Testis (tissue), 3 donors: Measurements from ENCODE around the gene PPP1R15A. TPM values are rescaled to one million over a fixed set of nuclear protein-coding genes. Genes with fewer than 3 reads are reported as not detected.

Source experiments
- DNase-seq: peaks from one replicate; pipeline ENCODE4 v3.0.0-alpha.2; 2019
- H3K27ac ChIP-seq, 2 donors: fragments of 200-600 bp; sonication (generic); one replicate each; pipeline ENCODE4 v1.5.1; 2019
- H3K27me3 ChIP-seq: fragments of 200-600 bp; sonication (generic); one replicate; pipeline ENCODE4 v1.5.1; 2019
- H3K36me3 ChIP-seq: fragments of 200-600 bp; sonication (generic); one replicate; pipeline ENCODE4 v1.5.1; 2017; ENCODE audit warnings: low read depth; ENCODE audit errors: missing control alignments
- H3K4me1 ChIP-seq: fragments of 200-600 bp; sonication (generic); one replicate; pipeline ENCODE4 v1.5.1; 2019
- H3K4me3 ChIP-seq, 2 donors: fragments of 200-600 bp; sonication (generic); one replicate each; pipeline ENCODE4 v1.5.1; 2017 to 2019
- H3K9me3 ChIP-seq: fragments of 200-600 bp; sonication (generic); one replicate; pipeline ENCODE4 v1.5.1; 2017
- POLR2A ChIP-seq: fragments of 450-650 bp; IDR thresholded peaks from one replicate; pipeline ENCODE4 v1.6.1; 2017; ENCODE audit warnings: antibody characterized with exemption, mild to moderate bottlenecking, moderate library complexity
- WGBS, 2 donors: methylation state at CpG; one replicate each; pipeline ENCODE4 v1.1.5; 2018; 5-methylcytosine and 5-hydroxymethylcytosine counted together
- intact Hi-C: fragments of 100-400 bp; cut with DNase I; formaldehyde crosslinking; loops from one replicate; pipeline ENCODE4 v1.15.1; 2023; ENCODE audit warnings: low total_unique reads
- polyA plus RNA-seq: library from polyadenylated mRNA; stranded (reverse); fragments of 350-450 nt; fragmentation: Illumina TruSeq; extraction: RNeasy Lipid Tissue Mini Kit (QIAGEN cat#74804); gene quantifications from one replicate; pipeline ENCODE4 v1.2.3, GENCODE V29; 2014; ENCODE audit warnings: low read depth, low replicate concordance; ENCODE audit not compliant: insufficient read depth
- total RNA-seq, 2 donors: library from RNA; depleted of rRNA; stranded (reverse); fragments of >200 nt; gene quantifications; one replicate each; pipeline ENCODE4 v1.2.3, GENCODE V29; 2016
- TF ChIP-seq, protein P1 (sequence below), 3 experiments: fragments of 450-650 bp in 2 of 3; fragments of 200-600 bp in 1 of 3; sonication (generic) in 1 of 3; IDR thresholded peaks; one replicate each; pipeline ENCODE4 v1.5.1; 2016 to 2019; ENCODE audit warnings: antibody characterized with exemption in 3 of 3, mild to moderate bottlenecking in 2 of 3, moderate library complexity in 1 of 3

The PPP1R15A gene
- total and polyA plus RNA-seq, 3 donors from 2014 or later = 37.2 to 48.3 (median 40.9) TPM

DNA sequence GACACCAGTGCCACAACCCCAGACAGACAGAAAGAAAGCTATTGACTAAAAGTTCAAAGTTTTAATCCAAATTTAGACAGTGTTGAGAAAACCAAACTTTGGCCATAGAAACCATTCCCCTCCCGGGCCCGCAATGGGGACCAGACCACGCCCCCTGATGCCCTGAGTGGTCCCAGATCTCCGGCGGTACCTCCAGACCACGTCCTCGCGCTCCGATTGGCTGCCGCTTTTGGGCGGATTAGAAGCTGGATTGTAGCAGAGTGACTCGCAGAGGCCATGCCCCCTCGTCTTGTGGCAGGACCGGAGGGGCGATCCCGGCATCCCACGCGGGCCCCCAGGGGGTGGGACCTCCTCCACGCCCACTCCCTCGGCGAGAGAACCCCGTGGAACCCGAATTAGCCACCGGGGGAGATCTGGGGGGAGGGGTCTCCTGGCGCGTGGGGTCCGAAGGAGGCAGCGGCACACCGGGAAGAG lies 35.1 kb upstream of the PPP1R15A start:
- peak; percentile 84 for DNase-seq
- 29 to 46% methylated on average over 11 to 26 of the region's 29 CpGs for WGBS, 2 donors
- no peaks in the 10 kb centered on the region for H3K9me3 ChIP-seq
- intact Hi-C loops = no loop called here
- peak overlapping the region; percentile 16 to 40 for H3K4me3 ChIP-seq
- H3K27me3 ChIP-seq = no peaks in the 10 kb centered on the region
- H3K4me1 ChIP-seq = peaks cover 5% of the 10 kb centered on the region
- TF ChIP-seq POLR2A = no peak
- TF ChIP-seq, protein P1, sequence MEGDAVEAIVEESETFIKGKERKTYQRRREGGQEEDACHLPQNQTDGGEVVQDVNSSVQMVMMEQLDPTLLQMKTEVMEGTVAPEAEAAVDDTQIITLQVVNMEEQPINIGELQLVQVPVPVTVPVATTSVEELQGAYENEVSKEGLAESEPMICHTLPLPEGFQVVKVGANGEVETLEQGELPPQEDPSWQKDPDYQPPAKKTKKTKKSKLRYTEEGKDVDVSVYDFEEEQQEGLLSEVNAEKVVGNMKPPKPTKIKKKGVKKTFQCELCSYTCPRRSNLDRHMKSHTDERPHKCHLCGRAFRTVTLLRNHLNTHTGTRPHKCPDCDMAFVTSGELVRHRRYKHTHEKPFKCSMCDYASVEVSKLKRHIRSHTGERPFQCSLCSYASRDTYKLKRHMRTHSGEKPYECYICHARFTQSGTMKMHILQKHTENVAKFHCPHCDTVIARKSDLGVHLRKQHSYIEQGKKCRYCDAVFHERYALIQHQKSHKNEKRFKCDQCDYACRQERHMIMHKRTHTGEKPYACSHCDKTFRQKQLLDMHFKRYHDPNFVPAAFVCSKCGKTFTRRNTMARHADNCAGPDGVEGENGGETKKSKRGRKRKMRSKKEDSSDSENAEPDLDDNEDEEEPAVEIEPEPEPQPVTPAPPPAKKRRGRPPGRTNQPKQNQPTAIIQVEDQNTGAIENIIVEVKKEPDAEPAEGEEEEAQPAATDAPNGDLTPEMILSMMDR (IDR thresholded peaks at IDR 0.05) = no peak
- peak overlapping the region in 1 of 2 donors; percentile 77 for H3K27ac ChIP-seq
- no peaks in the 10 kb centered on the region for H3K36me3 ChIP-seq

DNA sequence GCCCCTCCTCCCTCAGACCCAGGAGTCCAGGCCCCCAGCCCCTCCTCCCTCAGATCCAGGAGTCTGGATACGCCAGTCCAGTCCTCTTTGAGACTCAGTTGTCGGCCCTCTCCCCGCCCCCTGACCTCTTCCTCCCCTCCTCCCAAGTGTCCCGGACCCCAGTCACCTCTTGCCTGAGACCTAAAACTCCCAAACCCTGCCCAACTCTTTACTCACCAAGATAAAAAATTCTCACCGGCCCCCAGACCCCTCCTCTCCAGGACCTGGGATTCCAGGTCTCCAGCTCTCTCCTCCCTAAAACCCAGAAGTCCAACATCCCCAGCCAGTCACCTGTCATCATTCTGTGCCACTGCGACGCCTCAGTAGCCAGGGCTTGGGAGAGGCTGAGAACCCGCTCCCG lies 34.5 kb upstream of the PPP1R15A start:
- intact Hi-C loops = no loop called here
- no peak for TF ChIP-seq POLR2A
- TF ChIP-seq, protein P1 (IDR thresholded peaks at IDR 0.05) = no peak
- Histone ChIP-seq H3K27ac (no peak overlapping the region), H3K27me3 (no peaks in the 10 kb centered on the region), H3K9me3 (no peaks in the 10 kb centered on the region), H3K4me1 (peaks cover 5% of the 10 kb centered on the region), H3K36me3 (no peaks in the 10 kb centered on the region), H3K4me3 (no peak overlapping the region)
- WGBS, 2 donors = 47 to 64% methylated on average over 9 of the region's 9 CpGs
- DNase-seq = no peak

DNA sequence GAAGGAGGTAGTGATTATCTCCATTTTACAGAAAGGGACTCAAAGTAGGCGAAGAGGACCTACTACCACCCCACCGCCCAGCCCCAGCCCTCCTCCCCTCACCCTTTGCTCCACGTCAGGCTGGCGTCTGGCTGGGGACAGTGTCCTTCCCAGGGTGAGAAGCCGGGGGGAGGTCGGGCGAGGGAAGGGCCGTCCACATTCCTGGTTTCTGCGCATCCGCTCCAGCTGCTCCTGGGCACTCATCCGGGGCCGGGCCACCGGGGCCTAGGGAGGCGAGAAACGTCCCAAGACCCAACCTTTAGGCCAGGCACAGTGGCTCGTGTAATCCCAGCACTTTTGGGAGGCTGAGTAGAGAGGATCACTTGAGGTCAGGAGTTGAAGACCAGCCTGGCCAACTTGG lies 31.2 kb upstream of the PPP1R15A start:
- WGBS, 2 donors = 88 to 93% methylated on average over 12 to 16 of the region's 16 CpGs
- no peak for DNase-seq
- TF ChIP-seq, protein P1 (IDR thresholded peaks at IDR 0.05) = no peak
- no peak for TF ChIP-seq POLR2A
- no peaks in the 10 kb centered on the region for H3K9me3 ChIP-seq
- no peaks in the 10 kb centered on the region for H3K4me1 ChIP-seq
- no peak overlapping the region for H3K4me3 ChIP-seq
- intact Hi-C loops = loop anchor here (10.0 kb wide), 1 partner anchor 196 kb away; the partner anchor contains the start of gene CA11
- H3K27ac ChIP-seq = no peak overlapping the region
- no peaks in the 10 kb centered on the region for H3K36me3 ChIP-seq
- no peaks in the 10 kb centered on the region for H3K27me3 ChIP-seq

DNA sequence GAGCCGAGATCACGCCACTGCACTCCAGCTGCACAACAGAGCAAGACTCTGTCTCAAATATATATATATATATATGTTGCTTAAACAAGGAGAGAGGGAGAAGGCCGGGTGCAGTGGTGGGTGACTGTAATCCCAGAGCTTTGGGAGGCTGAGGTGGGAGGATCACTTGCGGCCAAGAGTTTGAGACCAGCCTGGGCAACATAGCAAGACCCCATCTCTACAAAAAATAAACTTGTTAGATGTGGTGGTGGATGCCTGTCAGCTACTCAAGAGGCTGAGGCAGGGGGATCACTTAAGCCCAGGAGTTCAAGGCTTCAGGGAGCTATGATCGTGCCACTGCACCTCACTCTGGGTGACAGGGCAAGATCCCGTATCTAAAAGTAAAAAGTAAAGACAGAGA lies 30.6 kb upstream of the PPP1R15A start:
- intact Hi-C loops = loop anchor here (10.0 kb wide), 1 partner anchor 197 kb away; the partner anchor contains the start of gene CA11
- H3K27ac ChIP-seq = no peak overlapping the region
- WGBS, 2 donors = 87 to 91% methylated on average over 6 of the region's 6 CpGs

More for the DNA sequence above, 30.6 kb upstream of the PPP1R15A start:
- Histone ChIP-seq H3K4me1 (no peaks in the 10 kb centered on the region), H3K4me3 (no peak overlapping the region), H3K36me3 (no peaks in the 10 kb centered on the region), H3K27me3 (no peaks in the 10 kb centered on the region), H3K9me3 (no peaks in the 10 kb centered on the region)
- TF ChIP-seq POLR2A = no peak
- TF ChIP-seq, protein P1 (IDR thresholded peaks at IDR 0.05) = no peak
- DNase-seq = no peak
